Neural cell (in vitro differentiated cells): ENCODE measurements around the gene LDLRAD4. TPM values are rescaled to one million over a fixed set of nuclear protein-coding genes. Genes with fewer than 3 reads are reported as not detected.

Experiments
- H2AFZ ChIP-seq: fragments of 200-600, 300-800 bp; sonication (generic), shearing (Covaris generic); 2 replicates; pipeline ENCODE4 v1.6.0; 2014; ENCODE audit warnings: low read depth, mild to moderate bottlenecking, antibody characterized with exemption, low read length, moderate library complexity
- H3F3A ChIP-seq: fragments of 200-600 bp; shearing (Covaris generic); 2 replicates; pipeline ENCODE4 v1.6.1; 2016; ENCODE audit warnings: mild to moderate bottlenecking, moderate library complexity, mixed read lengths, antibody characterized with exemption, low read length; ENCODE audit not compliant: insufficient read depth, poor library complexity, severe bottlenecking
- H3K27ac ChIP-seq: fragments of 200-600, 300-800 bp; sonication (generic), shearing (Covaris generic); 2 replicates; pipeline ENCODE4 v1.5.1; 2014; ENCODE audit warnings: mild to moderate bottlenecking, low read length, moderate library complexity
- H3K27me3 ChIP-seq: fragments of 300-800, 200-600 bp; sonication (generic), shearing (Covaris generic); 2 replicates; pipeline ENCODE4 v1.6.0; 2014; ENCODE audit warnings: mild to moderate bottlenecking, low read depth, low read length, moderate library complexity; ENCODE audit not compliant: insufficient read depth
- H3K36me3 ChIP-seq: fragments of 300-800, 200-600 bp; sonication (generic), shearing (Covaris generic); 2 replicates; pipeline ENCODE4 v1.5.1; 2014; ENCODE audit warnings: mild to moderate bottlenecking, antibody characterized with exemption, low read length, moderate library complexity; ENCODE audit not compliant: insufficient read depth
- H3K4me2 ChIP-seq: fragments of 300-800, 200-600 bp; sonication (generic), shearing (Covaris generic); 2 replicates; pipeline ENCODE4 v1.6.0; 2014; ENCODE audit warnings: mild to moderate bottlenecking, low read length
- H3K4me3 ChIP-seq: fragments of 300-800, 200-600 bp; sonication (generic), shearing (Covaris generic); 2 replicates; pipeline ENCODE4 v1.5.1; 2014; ENCODE audit warnings: mild to moderate bottlenecking, low read length, moderate library complexity
- H3K79me2 ChIP-seq: fragments of 200-600 bp; shearing (Covaris generic); replicated peaks from 2 replicates; pipeline ENCODE4 v1.6.0; 2014; ENCODE audit warnings: mild to moderate bottlenecking, low read length, moderate library complexity; ENCODE audit not compliant: insufficient read depth
- H3K9ac ChIP-seq: fragments of 300-800, 200-600 bp; sonication (generic), shearing (Covaris generic); 2 replicates; pipeline ENCODE4 v1.6.1; 2016; ENCODE audit warnings: mild to moderate bottlenecking, low read length, mixed read lengths
- H3K9me2 ChIP-seq: fragments of 200-600 bp; shearing (Covaris generic); 2 replicates; pipeline ENCODE4 v1.6.1; 2016; ENCODE audit warnings: mild to moderate bottlenecking, low read length, mixed read lengths; ENCODE audit not compliant: insufficient read depth
- H3K9me3 ChIP-seq: fragments of 200-600, 300-800 bp; sonication (generic), shearing (Covaris generic); 2 replicates; pipeline ENCODE4 v1.6.1; 2016; ENCODE audit warnings: mild to moderate bottlenecking, mixed run types, low read length, moderate library complexity, mixed read lengths
- H4K20me1 ChIP-seq: fragments of 200-600 bp; shearing (Covaris generic); 2 replicates; pipeline ENCODE4 v1.6.1; 2016; ENCODE audit warnings: mild to moderate bottlenecking, mixed run types; ENCODE audit not compliant: insufficient read depth
- EP300 ChIP-seq: fragments of 450-650 bp; conservative IDR thresholded peaks from 2 replicates; pipeline ENCODE4 v1.6.1; 2014; ENCODE audit warnings: antibody characterized with exemption, mild to moderate bottlenecking, moderate library complexity; ENCODE audit not compliant: poor library complexity, severe bottlenecking
- EZH2 ChIP-seq: fragments of 200-600, 300-800 bp; shearing (Covaris generic), sonication (generic); IDR thresholded peaks from 2 replicates; pipeline ENCODE4 v1.6.1; 2014; ENCODE audit warnings: antibody characterized with exemption, low read length, borderline replicate concordance, mild to moderate bottlenecking; ENCODE audit not compliant: insufficient read depth, poor library complexity, severe bottlenecking
- MXI1 ChIP-seq: fragments of 450-650 bp; conservative IDR thresholded peaks from 2 replicates; pipeline ENCODE4 v1.6.1; 2014; ENCODE audit warnings: antibody characterized with exemption, mild to moderate bottlenecking; ENCODE audit not compliant: poor library complexity, severe bottlenecking
- POLR2AphosphoS5 ChIP-seq: IDR thresholded peaks from 2 replicates; pipeline ENCODE4 v1.6.1; 2012
- RAD21 ChIP-seq: fragments of 450-650 bp; conservative IDR thresholded peaks from 2 replicates; pipeline ENCODE4 v1.6.1; 2014; ENCODE audit warnings: antibody characterized with exemption, mild to moderate bottlenecking, moderate library complexity
- SMC3 ChIP-seq: fragments of 450-650 bp; conservative IDR thresholded peaks from 2 replicates; pipeline ENCODE4 v1.6.1; 2014; ENCODE audit warnings: antibody characterized with exemption, mild to moderate bottlenecking, moderate library complexity; ENCODE audit not compliant: poor library complexity
- TAF1 ChIP-seq: IDR thresholded peaks from 2 replicates; pipeline ENCODE4 v1.6.1; 2012; ENCODE audit warnings: low read depth
- polyA plus RNA-seq: library from polyadenylated mRNA; depleted of rRNA; stranded (reverse); fragments of >200 nt; gene quantifications from 2 replicates; pipeline ENCODE4 v1.2.3, GENCODE V29; 2014
- TF ChIP-seq, protein P1 (sequence below): fragments of 450-650 bp; IDR thresholded peaks from 2 replicates; pipeline ENCODE4 v1.5.1; 2014; ENCODE audit warnings: antibody characterized with exemption, mild to moderate bottlenecking, moderate library complexity; ENCODE audit not compliant: poor library complexity, severe bottlenecking
- TF ChIP-seq, protein P2 (sequence below): IDR thresholded peaks from 2 replicates; pipeline ENCODE4 v1.6.1; 2012; ENCODE audit warnings: borderline replicate concordance

LDLRAD4 gene
- polyA plus RNA-seq, 1 donor from 2014 or later = 3.7 TPM

- Histone ChIP-seq H3K36me3 (no peaks in the 10 kb centered on the region), H3K9ac (no peak overlapping the region), H3K27ac (no peak overlapping the region), H4K20me1 (no peaks in the 10 kb centered on the region), H3F3A (no peaks in the 10 kb centered on the region), H3K4me2 (no peak overlapping the region), H3K9me3 (no peaks in the 10 kb centered on the region), H3K9me2 (no peaks in the 10 kb centered on the region), H2AFZ (no peak overlapping the region), H3K4me3 (no peak overlapping the region), H3K79me2 (no peaks in the 10 kb centered on the region), H3K27me3 (no peaks in the 10 kb centered on the region)
- TF ChIP-seq SMC3 (no peak), RAD21 (no peak), MXI1 (no peak)
Observed at GRCh38 chr18:13483316-13484270, 265.0 kb downstream of the LDLRAD4 start.

DNA sequence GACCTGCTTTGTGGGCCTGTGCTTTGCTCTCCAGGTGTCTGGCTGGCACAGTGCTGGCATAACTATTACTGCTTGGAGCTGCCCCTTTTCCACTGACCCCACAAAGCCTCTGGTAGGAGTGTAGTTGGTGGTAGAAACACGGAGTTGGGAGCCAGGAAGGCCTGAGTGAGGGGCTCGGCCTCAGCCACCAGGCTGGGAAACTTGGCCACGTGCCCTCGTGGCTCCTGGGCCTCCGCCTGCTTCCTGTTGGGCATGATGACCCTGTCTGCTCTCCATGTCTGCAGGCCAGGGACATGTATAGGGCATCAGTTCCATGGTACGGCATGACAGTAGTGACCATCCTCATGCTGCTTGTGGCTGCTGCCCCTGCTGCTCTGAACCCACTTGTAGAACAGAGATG lies 266.6 kb downstream of the LDLRAD4 start:
- Histone ChIP-seq H3K27ac (no peak overlapping the region), H2AFZ (no peak overlapping the region), H3K79me2 (no peaks in the 10 kb centered on the region), H3K4me2 (no peak overlapping the region), H4K20me1 (no peaks in the 10 kb centered on the region), H3K9ac (no peak overlapping the region), H3K27me3 (no peaks in the 10 kb centered on the region), H3K4me3 (no peak overlapping the region), H3K36me3 (no peaks in the 10 kb centered on the region), H3K9me2 (no peaks in the 10 kb centered on the region), H3F3A (no peaks in the 10 kb centered on the region), H3K9me3 (no peaks in the 10 kb centered on the region)
- TF ChIP-seq RAD21 (no peak), TAF1 (no peak)
- TF ChIP-seq, protein P1, sequence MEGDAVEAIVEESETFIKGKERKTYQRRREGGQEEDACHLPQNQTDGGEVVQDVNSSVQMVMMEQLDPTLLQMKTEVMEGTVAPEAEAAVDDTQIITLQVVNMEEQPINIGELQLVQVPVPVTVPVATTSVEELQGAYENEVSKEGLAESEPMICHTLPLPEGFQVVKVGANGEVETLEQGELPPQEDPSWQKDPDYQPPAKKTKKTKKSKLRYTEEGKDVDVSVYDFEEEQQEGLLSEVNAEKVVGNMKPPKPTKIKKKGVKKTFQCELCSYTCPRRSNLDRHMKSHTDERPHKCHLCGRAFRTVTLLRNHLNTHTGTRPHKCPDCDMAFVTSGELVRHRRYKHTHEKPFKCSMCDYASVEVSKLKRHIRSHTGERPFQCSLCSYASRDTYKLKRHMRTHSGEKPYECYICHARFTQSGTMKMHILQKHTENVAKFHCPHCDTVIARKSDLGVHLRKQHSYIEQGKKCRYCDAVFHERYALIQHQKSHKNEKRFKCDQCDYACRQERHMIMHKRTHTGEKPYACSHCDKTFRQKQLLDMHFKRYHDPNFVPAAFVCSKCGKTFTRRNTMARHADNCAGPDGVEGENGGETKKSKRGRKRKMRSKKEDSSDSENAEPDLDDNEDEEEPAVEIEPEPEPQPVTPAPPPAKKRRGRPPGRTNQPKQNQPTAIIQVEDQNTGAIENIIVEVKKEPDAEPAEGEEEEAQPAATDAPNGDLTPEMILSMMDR = no peak
- TF ChIP-seq, protein P2, sequence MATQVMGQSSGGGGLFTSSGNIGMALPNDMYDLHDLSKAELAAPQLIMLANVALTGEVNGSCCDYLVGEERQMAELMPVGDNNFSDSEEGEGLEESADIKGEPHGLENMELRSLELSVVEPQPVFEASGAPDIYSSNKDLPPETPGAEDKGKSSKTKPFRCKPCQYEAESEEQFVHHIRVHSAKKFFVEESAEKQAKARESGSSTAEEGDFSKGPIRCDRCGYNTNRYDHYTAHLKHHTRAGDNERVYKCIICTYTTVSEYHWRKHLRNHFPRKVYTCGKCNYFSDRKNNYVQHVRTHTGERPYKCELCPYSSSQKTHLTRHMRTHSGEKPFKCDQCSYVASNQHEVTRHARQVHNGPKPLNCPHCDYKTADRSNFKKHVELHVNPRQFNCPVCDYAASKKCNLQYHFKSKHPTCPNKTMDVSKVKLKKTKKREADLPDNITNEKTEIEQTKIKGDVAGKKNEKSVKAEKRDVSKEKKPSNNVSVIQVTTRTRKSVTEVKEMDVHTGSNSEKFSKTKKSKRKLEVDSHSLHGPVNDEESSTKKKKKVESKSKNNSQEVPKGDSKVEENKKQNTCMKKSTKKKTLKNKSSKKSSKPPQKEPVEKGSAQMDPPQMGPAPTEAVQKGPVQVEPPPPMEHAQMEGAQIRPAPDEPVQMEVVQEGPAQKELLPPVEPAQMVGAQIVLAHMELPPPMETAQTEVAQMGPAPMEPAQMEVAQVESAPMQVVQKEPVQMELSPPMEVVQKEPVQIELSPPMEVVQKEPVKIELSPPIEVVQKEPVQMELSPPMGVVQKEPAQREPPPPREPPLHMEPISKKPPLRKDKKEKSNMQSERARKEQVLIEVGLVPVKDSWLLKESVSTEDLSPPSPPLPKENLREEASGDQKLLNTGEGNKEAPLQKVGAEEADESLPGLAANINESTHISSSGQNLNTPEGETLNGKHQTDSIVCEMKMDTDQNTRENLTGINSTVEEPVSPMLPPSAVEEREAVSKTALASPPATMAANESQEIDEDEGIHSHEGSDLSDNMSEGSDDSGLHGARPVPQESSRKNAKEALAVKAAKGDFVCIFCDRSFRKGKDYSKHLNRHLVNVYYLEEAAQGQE = no peak

GRCh38 chr18:13485604-13486003 lies 267.0 kb downstream of the LDLRAD4 start:
- TF ChIP-seq EP300 (no peak), SMC3 (no peak), TAF1 (no peak), POLR2AphosphoS5 (no peak), RAD21 (no peak), MXI1 (no peak), EZH2 (no peak)
- TF ChIP-seq, protein P1 = no peak
- TF ChIP-seq, protein P2 = no peak
- Histone ChIP-seq H3K4me2 (no peak overlapping the region), H3K27ac (no peak overlapping the region), H3K79me2 (no peaks in the 10 kb centered on the region), H3K27me3 (no peaks in the 10 kb centered on the region), H3K9me2 (no peaks in the 10 kb centered on the region), H3F3A (no peaks in the 10 kb centered on the region), H3K4me3 (no peak overlapping the region), H3K36me3 (no peaks in the 10 kb centered on the region), H3K9ac (no peak overlapping the region), H2AFZ (no peak overlapping the region), H3K9me3 (no peaks in the 10 kb centered on the region), H4K20me1 (no peaks in the 10 kb centered on the region)
